ENCODE results near the gene BTF3.

Gene BTF3

DNA sequence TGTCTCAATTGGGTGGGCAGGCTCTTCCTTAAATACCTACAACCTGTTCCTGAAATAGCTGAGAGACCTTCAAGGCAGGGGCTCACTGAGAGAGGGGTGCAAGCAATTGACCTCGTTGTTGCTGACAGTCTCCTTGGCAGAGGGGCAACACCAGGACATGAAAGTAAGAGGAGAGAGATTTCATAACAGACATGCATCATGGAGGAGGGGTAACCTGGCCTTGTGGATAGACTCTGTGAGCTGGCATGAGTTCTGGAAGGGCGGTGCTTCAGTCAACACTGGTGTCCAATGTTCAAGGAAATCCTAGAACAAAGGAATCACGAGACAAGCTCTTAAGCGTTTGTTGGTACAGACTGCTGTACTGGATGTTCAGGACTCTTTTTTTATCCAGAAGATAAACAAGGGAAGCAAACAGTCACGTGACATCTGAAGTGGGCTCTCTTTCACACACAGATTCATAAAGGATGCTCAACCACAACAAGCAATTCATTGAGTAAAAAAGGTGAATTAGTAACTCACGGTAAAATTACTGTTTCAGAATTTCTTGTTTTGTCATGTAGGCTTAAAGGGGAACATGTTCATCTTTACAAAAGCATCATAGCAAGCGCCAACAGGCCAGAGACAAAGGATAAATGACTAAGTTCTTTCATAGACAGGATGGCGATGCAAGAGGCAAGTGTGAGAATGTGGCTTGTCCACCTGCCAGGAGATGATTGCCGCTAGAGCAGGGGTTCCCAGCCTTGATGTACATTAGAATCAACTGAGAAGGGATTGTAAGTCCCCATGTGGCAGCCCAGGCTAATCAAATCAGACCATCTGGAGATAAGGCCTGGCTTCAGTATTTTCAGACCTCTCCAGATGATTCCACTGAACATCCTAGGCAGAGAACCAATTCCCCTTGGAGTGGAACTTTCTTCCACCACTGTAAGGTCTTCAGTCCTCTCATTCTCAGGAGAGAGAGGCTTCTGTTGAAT lies 46.5 kb downstream of the BTF3 start:
- TF ChIP-seq, protein P1, sequence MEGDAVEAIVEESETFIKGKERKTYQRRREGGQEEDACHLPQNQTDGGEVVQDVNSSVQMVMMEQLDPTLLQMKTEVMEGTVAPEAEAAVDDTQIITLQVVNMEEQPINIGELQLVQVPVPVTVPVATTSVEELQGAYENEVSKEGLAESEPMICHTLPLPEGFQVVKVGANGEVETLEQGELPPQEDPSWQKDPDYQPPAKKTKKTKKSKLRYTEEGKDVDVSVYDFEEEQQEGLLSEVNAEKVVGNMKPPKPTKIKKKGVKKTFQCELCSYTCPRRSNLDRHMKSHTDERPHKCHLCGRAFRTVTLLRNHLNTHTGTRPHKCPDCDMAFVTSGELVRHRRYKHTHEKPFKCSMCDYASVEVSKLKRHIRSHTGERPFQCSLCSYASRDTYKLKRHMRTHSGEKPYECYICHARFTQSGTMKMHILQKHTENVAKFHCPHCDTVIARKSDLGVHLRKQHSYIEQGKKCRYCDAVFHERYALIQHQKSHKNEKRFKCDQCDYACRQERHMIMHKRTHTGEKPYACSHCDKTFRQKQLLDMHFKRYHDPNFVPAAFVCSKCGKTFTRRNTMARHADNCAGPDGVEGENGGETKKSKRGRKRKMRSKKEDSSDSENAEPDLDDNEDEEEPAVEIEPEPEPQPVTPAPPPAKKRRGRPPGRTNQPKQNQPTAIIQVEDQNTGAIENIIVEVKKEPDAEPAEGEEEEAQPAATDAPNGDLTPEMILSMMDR (IDR thresholded peaks at IDR 0.05; ENCODE audit: low read depth, low read length, missing control alignments): no peak
- no peak for DNase-seq (ENCODE audit: extremely low read depth, low read depth)
- no peak overlapping the region for H3K4me3 ChIP-seq (replicated peaks; ENCODE audit: low read depth, low read length)

DNA sequence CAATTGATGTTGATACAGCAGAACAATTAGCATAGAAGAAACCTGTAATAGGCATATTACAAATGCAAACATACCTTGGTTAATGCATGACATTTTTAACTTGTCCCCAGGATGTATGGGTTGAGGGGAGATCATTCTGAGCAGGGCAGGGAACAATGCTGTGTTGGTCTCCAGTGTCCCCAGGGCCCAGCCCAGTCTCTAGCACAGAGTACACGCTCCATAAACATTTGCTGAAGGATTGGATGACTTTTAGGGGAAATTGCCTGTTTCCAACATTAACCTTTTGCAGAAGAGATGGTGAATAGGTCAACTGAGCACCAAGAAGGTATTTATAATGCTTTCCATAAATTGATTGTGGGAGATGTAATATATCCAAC lies 47.1 kb downstream of the BTF3 start:
- DNase-seq (ENCODE audit: extremely low read depth, low read depth): no peak
- no peak overlapping the region for H3K4me3 ChIP-seq (replicated peaks; ENCODE audit: low read depth, low read length)
- TF ChIP-seq, protein P1 (IDR thresholded peaks at IDR 0.05; ENCODE audit: low read depth, low read length, missing control alignments): no peak

DNA sequence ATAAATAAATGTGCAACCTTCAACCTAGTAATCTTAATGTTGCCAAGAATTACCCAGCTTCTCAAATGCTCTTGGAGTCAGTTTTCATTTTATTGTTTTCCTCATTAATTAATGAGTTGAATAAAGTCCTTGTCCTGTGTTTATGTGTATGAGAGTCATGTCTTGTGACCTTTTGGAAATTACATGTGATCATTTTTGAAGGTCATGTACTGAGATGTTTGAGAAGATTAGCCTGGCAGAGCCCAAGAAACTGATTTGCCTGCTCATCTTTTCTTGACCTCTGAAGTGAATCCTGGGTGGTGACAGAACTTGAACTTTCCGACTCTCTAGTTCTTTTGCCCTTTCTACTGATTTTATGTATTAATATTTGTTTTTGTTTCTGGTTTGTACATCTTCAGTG lies 51.8 kb downstream of the BTF3 start:
- no peak for DNase-seq (ENCODE audit: extremely low read depth, low read depth)
- no peak overlapping the region for H3K4me3 ChIP-seq (replicated peaks; ENCODE audit: low read depth, low read length)
- TF ChIP-seq, protein P1 (IDR thresholded peaks at IDR 0.05; ENCODE audit: low read depth, low read length, missing control alignments): no peak

DNA sequence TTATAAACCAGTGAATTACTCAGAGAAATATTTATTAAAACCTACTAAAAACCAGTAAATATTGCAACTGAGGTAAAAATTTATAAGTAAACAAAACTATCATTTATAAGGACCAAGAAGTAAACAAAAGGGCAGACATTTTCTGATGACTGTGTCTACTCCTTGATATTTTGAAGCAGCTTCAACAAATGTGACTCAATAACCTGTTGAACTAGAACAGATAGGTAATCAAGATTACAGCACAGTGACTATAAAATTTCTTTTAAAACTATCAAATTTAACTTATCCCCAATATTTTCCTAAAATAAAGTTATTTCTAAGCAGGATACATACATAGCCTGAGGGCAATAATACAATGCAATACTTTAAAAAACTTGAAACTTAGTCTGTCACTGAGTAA lies 54.4 kb downstream of the BTF3 start:
- TF ChIP-seq, protein P1 (IDR thresholded peaks at IDR 0.05; ENCODE audit: low read depth, low read length, missing control alignments): no peak
- H3K4me3 ChIP-seq (replicated peaks; ENCODE audit: low read depth, low read length): no peak overlapping the region
- no peak for DNase-seq (ENCODE audit: extremely low read depth, low read depth)

Data from HFF-Myc (cell line).